Measurements from ENCODE around the gene PPP1R13L.
"Not testable (repeated sequence)": the region's sequence is repeated elsewhere in the genome, so short reads cannot be mapped to it uniquely, and the experiment has no call there.

PPP1R13L gene

GRCh38 chr19:45404557-45405434 lies at the start of gene PPP1R13L:
Gene PPP1R13L (minus strand): TSS chr19:45405069. CDS start chr19:45398318, 6,751 bp downstream.
- peak; percentile 75 for DNase-seq (ENCODE audit: low read depth)

- no peak for DNase-seq (ENCODE audit: low read depth)
Measured at GRCh38 chr19:45451850-45452387, 47.0 kb upstream of the PPP1R13L start.

GRCh38 chr19:45451131-45451849 lies 46.4 kb upstream of the PPP1R13L start:
- DNase-seq (ENCODE audit: low read depth) = peak; percentile 54

- DNase-seq (ENCODE audit: low read depth) = no peak
Measured at GRCh38 chr19:45450012-45450333, 45.1 kb upstream of the PPP1R13L start.

GRCh38 chr19:45448887-45449299 lies 44.0 kb upstream of the PPP1R13L start:
- peak; percentile 60 for DNase-seq (ENCODE audit: low read depth)

GRCh38 chr19:45448425-45448756 lies 43.5 kb upstream of the PPP1R13L start:
- DNase-seq (ENCODE audit: low read depth) = no peak

GRCh38 chr19:45446944-45447343 lies 42.1 kb upstream of the PPP1R13L start:
- no peak for DNase-seq (ENCODE audit: low read depth)

- peak; percentile 65 for DNase-seq (ENCODE audit: low read depth)
Measured at GRCh38 chr19:45446295-45446694, 41.4 kb upstream of the PPP1R13L start.

GRCh38 chr19:45445139-45445538 lies 40.3 kb upstream of the PPP1R13L start:
- no peak for DNase-seq (ENCODE audit: low read depth)

GRCh38 chr19:45444318-45445041 lies 39.6 kb upstream of the PPP1R13L start:
- DNase-seq (ENCODE audit: low read depth) = peak; percentile 85

GRCh38 chr19:45443462-45444317 lies 38.8 kb upstream of the PPP1R13L start:
- peak; percentile 96 for DNase-seq (ENCODE audit: low read depth)

- DNase-seq (ENCODE audit: low read depth) = peak; percentile 71
Measured at GRCh38 chr19:45442778-45443461, 38.1 kb upstream of the PPP1R13L start.

- no peak for DNase-seq (ENCODE audit: low read depth)
Measured at GRCh38 chr19:45442408-45442777, 37.5 kb upstream of the PPP1R13L start.

- peak; percentile 62 for DNase-seq (ENCODE audit: low read depth)
Measured at GRCh38 chr19:45440873-45441654, 36.2 kb upstream of the PPP1R13L start.

- DNase-seq (ENCODE audit: low read depth) = no peak
Measured at GRCh38 chr19:45440259-45440638, 35.4 kb upstream of the PPP1R13L start.

GRCh38 chr19:45439569-45440258 lies 34.8 kb upstream of the PPP1R13L start:
- peak; percentile 88 for DNase-seq (ENCODE audit: low read depth)

GRCh38 chr19:45439190-45439568 lies 34.3 kb upstream of the PPP1R13L start:
- no peak for DNase-seq (ENCODE audit: low read depth)

- DNase-seq (ENCODE audit: low read depth) = no peak
Measured at GRCh38 chr19:45437328-45437727, 32.5 kb upstream of the PPP1R13L start.

- not testable (repeated sequence) for DNase-seq (ENCODE audit: low read depth)
Measured at GRCh38 chr19:45432543-45432942, 27.7 kb upstream of the PPP1R13L start.

- DNase-seq (ENCODE audit: low read depth) = not testable (repeated sequence)
Measured at GRCh38 chr19:45431008-45431407, 26.1 kb upstream of the PPP1R13L start.
